Activated T-cell treated with anti-CD3 and anti-CD28 coated beads, Interleukin-2, amount 50 U/mL, for 4 hours (primary cell): Measurements from ENCODE around the gene S100A1. TPM values are rescaled to one million over a fixed set of nuclear protein-coding genes. Genes with fewer than 3 reads are reported as not detected.
"Not testable (repeated sequence)": the region's sequence is repeated elsewhere in the genome, so short reads cannot be mapped to it uniquely, and the experiment has no call there.

Source experiments
- ATAC-seq, 2 donors: fragments of 200-7000 bp; cut with Tn5 transposase; one replicate each; pipeline ENCODE4 v1.10.0; 2021
- DNase-seq: peaks from one replicate; pipeline ENCODE4 v3.0.0-alpha.2; 2020
- H3K27me3 Mint-ChIP-seq: one replicate; pipeline ENCODE4 v1.8.0; 2021; ENCODE audit warnings: low read depth, mixed read lengths
- H3K36me3 Mint-ChIP-seq: one replicate; pipeline ENCODE4 v1.8.0; 2022; ENCODE audit warnings: mixed read lengths; ENCODE audit not compliant: insufficient read depth
- H3K4me1 Mint-ChIP-seq: one replicate; pipeline ENCODE4 v1.8.0; 2021; ENCODE audit warnings: low read depth, mixed read lengths
- H3K4me3 Mint-ChIP-seq: one replicate; pipeline ENCODE4 v1.8.0; 2021; ENCODE audit warnings: mild to moderate bottlenecking, moderate library complexity, mixed read lengths
- H3K9me3 Mint-ChIP-seq: one replicate; pipeline ENCODE4 v1.8.0; 2021; ENCODE audit warnings: mixed read lengths
- total RNA-seq, 3 donors: library from RNA; stranded (reverse); gene quantifications; one replicate each; pipeline ENCODE4 v1.2.1, GENCODE V29; 2021

The S100A1 gene
- total RNA-seq, 3 donors from 2014 or later: not detected

DNA sequence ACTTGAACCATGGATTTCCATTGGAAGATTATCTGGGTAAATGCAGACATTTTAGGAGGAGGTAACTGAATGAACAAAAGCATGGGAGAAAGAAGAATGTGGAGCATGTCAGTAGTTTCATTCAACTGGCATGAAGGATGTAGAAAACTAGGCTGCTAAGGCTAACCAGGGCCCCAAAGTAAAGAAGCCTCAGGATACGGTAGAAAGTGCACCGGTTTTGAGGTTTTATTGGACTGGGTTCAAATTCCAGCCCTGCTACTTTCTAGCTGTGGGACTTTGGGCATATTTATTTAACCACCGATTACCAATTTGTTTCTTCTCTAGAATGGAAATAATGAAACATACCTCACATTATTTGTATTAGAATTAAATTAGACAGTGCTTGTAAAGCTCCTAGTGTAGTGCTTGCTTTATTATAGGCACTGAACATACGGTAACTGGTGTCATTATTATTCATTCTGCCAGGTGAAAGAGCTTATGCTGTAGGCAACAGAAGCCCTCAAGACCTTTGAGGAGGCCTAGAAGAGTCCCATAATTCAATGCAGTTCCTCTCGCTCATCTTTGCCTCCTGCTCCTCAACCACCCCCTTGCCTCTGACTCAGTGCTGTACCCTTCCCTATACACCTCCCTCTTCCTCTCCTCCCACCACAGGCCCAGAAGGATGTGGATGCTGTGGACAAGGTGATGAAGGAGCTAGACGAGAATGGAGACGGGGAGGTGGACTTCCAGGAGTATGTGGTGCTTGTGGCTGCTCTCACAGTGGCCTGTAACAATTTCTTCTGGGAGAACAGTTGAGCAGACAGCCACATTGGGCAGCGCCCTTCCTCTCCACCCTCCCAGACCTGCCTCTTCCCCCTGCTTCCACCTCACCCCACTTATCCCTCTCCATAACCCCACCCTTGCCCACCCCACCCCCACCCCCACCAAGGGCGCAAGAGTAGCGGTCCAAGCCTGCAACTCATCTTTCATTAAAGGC lies 3.1 kb downstream of the S100A1 start:
- H3K27me3 Mint-ChIP-seq: peaks cover 6% of the 10 kb centered on the region
- peaks cover 21% of the 10 kb centered on the region for H3K4me1 Mint-ChIP-seq
- H3K4me3 Mint-ChIP-seq: no peak overlapping the region
- H3K9me3 Mint-ChIP-seq: no peaks in the 10 kb centered on the region
- peaks cover 1% of the 10 kb centered on the region for H3K36me3 Mint-ChIP-seq
- ATAC-seq: no peak
- no peak for DNase-seq

DNA sequence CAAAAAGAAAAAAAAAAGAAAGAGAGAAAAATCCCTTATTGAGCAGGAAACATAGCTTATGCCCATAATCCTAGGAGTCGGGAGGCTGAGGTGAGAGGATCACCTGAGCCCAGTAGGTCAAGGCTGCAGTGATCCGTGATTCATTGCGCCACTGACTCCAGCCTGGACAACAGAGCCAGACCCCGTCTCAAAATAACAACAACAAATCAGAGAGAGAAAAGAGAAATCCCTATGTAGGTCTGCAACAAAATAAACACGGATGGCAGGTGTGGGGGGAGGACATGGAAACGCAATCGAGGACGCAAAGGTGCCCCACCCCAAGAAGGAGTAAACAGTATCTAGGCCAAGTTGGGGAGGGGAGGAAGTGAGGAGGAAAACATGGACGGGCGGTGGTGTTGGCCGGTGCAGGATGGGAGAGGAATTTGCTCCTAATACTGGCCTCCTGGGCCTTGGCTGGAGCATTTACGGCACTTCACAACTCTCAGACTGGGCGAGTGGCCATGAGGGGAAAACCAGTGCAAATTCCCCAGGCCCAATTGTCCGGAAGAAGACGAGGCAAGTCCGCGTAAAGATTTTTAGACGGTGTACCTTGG lies 5.0 kb downstream of the S100A1 start:
- no peak for DNase-seq
- Mint-ChIP-seq H3K36me3 (peaks cover 15% of the 10 kb centered on the region), H3K27me3 (no peaks in the 10 kb centered on the region), H3K4me1 (peaks cover 34% of the 10 kb centered on the region), H3K4me3 (peak overlapping the region; percentile 92), H3K9me3 (no peaks in the 10 kb centered on the region)
- ATAC-seq: no peak

DNA sequence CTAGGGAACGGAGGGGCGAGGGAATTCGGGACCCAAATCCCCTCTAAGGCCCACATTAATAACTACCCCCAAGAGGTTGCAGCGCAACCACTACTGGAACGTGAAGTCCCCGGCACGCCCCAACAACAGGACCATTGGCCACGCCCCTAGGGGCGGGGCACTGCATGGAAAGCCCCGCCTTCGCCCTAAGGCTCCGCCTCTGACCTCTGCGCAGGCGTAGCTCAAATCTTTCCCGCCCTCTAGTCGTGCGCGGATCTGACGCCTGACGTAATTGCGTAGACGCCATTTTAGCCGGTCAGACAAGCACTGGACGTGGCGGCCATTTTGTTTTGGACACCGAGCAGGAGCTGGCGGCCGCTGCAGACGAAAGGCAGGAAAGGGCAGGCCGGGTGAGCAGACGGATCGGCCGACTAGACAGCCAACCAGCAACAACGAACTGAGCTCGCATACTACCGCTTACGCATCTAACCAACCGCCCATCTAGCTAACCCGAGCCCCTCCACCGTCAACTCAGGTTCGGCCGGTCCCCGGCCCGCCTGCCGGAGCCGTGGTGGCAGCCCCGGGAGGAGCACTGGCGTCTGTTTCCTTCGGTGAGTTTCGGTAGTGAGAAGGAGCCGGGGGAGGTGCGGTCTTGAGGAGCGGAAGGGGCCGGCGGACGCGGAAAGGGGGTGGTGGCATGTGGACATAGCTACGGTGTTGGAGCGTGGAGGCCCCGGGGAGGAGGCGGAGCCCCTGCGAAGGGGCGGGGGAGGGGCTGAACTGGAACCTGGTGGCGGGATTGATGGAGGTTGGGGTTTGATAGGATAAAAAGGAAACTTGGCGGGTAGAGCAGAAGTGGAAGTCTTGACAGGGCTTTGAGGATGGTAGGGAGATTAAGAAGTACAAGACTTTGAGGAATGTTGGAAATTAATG lies 5.8 kb downstream of the S100A1 start, which contains the start of gene CHTOP:
Gene CHTOP, plus strand, starts transcription at position 313 of the 912 bp plus-strand sequence. CDS start 2,523 bp downstream, outside the sequence.
- Mint-ChIP-seq H3K4me3 (peak within 1 kb of the TSS; percentile 92), H3K4me1 (peaks cover 34% of the 10 kb centered on the region), H3K27me3 (no peaks in the 10 kb centered on the region), H3K36me3 (peaks cover 15% of the 10 kb centered on the region), H3K9me3 (no peaks in the 10 kb centered on the region)
- ATAC-seq (peak; percentile 90 to 92), DNase-seq (peak; percentile 95)

DNA sequence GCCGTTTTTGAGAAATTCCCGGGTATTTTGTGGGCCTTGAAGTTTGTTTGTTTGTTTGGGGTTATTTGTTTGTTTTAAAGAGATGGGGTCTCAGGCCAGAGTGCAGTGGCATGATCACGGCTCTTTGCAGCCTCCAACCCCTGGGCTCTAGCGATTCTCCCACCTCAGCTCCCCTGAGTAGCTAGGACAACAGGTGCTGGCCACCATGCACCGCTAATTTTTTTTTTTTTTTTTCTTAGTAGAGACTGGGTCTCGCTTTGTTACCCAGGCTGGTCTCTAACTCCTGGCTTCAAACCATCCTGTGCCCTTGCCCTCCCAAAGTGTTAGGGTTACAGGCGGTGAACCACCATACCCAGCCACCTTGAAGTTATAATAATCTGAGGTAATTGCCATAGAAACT lies 7.6 kb downstream of the S100A1 start:
- peak overlapping the region; percentile 92 for H3K4me3 Mint-ChIP-seq
- H3K9me3 Mint-ChIP-seq: no peaks in the 10 kb centered on the region
- no peak for DNase-seq
- peaks cover 33% of the 10 kb centered on the region for H3K4me1 Mint-ChIP-seq
- peaks cover 17% of the 10 kb centered on the region for H3K36me3 Mint-ChIP-seq
- ATAC-seq: no peak
- no peaks in the 10 kb centered on the region for H3K27me3 Mint-ChIP-seq

DNA sequence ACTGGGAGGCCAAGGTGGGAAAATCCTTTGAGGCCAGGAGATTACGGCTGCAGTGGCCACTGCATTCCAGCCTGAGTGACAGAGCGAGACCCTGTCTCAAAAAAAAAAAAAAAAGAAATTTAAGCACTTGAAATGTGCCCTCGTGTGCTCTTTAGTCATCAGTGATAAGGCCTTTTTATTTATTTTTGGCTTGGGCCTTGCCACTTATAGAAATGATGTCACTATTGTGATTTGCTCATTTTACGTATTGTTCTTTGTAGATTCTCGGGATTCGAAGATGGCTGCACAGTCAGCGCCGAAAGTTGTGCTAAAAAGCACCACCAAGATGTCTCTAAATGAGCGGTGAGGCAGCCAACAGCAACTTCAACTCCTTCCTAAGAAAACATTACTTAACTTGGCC lies 8.1 kb downstream of the S100A1 start:
- H3K9me3 Mint-ChIP-seq: no peaks in the 10 kb centered on the region
- peak overlapping the region; percentile 92 for H3K4me3 Mint-ChIP-seq
- peaks cover 35% of the 10 kb centered on the region for H3K4me1 Mint-ChIP-seq
- no peaks in the 10 kb centered on the region for H3K27me3 Mint-ChIP-seq
- peaks cover 21% of the 10 kb centered on the region for H3K36me3 Mint-ChIP-seq
- ATAC-seq (no peak), DNase-seq (no peak)

DNA sequence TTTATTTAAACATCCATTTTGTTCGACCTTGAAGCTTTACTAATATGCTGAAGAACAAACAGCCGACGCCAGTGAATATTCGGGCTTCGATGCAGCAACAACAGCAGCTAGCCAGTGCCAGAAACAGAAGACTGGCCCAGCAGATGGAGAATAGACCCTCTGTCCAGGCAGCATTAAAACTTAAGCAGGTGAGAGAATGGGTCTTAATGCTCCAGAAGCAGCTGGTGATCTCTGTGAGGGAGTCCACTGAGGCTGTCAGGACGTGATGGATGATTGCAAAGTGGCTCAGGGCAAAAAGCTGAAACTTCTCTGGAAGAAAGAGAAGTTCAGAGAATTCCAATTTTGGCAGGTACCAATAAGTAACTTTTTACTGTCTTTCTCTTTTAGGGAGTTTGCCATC lies 10.0 kb downstream of the S100A1 start:
- no peak for ATAC-seq
- H3K36me3 Mint-ChIP-seq: peaks cover 33% of the 10 kb centered on the region
- H3K9me3 Mint-ChIP-seq: no peaks in the 10 kb centered on the region
- H3K4me1 Mint-ChIP-seq: peaks cover 41% of the 10 kb centered on the region
- no peak overlapping the region for H3K4me3 Mint-ChIP-seq
- H3K27me3 Mint-ChIP-seq: no peaks in the 10 kb centered on the region
- DNase-seq: no peak

DNA sequence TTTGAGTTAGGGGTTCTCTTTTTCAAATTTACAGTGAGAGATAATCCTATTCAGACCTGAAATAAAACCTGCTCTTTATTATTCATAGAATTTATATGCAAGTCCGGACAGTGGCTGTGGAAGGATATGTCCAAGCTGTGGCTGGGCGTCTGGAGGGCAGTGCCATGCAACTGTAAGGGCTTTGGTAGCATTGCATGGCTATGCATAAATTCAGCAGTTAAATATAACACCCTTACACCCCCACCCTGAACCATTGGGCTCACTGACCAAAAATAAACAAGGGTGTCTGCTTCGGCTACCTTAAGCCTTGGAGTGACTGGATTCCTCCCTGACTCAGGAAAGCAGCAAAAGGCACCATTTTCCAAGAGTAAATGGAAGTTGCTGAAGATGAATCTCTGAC lies 11.0 kb downstream of the S100A1 start:
- no peak overlapping the region for H3K4me3 Mint-ChIP-seq
- peaks cover 42% of the 10 kb centered on the region for H3K36me3 Mint-ChIP-seq
- H3K4me1 Mint-ChIP-seq: peaks cover 47% of the 10 kb centered on the region

DNA sequence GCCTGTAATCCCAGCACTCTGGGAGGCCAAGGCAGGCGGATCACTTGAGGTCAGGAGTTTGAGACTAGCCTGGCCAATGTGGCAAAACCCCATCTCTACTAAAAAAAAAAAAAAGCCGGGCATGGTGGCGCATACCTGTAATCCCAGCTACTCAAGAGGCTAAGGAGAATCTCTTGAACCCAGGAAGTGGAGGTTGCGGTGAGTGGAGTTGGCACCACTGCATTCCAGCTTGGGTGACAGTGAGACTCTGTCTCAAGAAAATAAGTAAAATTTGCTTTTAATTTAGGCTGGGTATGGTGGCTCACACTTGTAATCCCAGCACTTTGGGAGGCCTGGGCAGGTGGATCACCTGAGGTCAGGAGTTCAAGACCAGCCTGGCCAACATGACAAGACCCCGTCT lies 12.0 kb downstream of the S100A1 start:
- Mint-ChIP-seq H3K4me1 (peaks cover 54% of the 10 kb centered on the region), H3K36me3 (peaks cover 48% of the 10 kb centered on the region)
- not testable (repeated sequence) for ATAC-seq, DNase-seq, H3K27me3 Mint-ChIP-seq, H3K4me3 Mint-ChIP-seq, H3K9me3 Mint-ChIP-seq

More for the DNA sequence above, 11.0 kb downstream of the S100A1 start:
- Mint-ChIP-seq H3K9me3 (no peaks in the 10 kb centered on the region), H3K27me3 (no peaks in the 10 kb centered on the region)
- ATAC-seq (no peak), DNase-seq (no peak)

DNA sequence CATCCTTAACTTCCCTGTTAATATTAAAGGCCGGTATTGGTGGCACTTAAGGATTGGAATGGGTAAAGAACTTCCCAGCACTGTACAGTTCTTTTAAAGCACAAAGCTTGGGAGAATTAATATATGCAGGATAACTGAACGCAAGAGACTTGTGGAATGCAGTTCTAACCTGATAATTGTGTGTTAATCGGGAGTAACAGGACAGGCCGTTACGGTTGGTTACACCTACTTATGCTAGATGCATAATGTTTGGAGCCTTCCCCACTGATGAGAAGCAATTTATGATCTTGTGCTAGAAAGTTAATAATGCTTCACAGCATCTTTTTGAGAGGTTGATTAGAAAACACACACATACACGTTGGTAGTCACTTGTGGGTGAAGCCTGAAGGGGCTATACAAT lies 12.6 kb downstream of the S100A1 start:
- H3K36me3 Mint-ChIP-seq: peaks cover 54% of the 10 kb centered on the region
- H3K9me3 Mint-ChIP-seq: no peaks in the 10 kb centered on the region
- DNase-seq: no peak
- H3K4me3 Mint-ChIP-seq: no peak overlapping the region
- peaks cover 58% of the 10 kb centered on the region for H3K4me1 Mint-ChIP-seq
- H3K27me3 Mint-ChIP-seq: no peaks in the 10 kb centered on the region
- no peak for ATAC-seq

DNA sequence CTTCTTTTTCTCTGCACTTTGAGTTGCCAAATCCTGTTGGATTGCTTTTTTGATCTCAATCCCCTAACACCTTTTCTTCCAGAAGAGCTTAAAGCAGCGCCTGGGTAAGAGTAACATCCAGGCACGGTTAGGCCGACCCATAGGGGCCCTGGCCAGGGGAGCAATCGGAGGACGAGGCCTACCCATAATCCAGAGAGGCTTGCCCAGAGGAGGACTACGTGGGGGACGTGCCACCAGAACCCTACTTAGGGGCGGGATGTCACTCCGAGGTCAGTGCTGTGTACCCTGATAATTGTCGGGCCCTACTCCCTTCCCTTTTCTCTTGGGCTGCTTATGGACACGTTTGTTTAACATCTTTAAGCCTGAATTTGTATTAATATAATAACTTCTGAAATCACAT lies 13.9 kb downstream of the S100A1 start:
- Mint-ChIP-seq H3K9me3 (no peaks in the 10 kb centered on the region), H3K27me3 (no peaks in the 10 kb centered on the region), H3K36me3 (peaks cover 57% of the 10 kb centered on the region), H3K4me1 (peaks cover 59% of the 10 kb centered on the region), H3K4me3 (no peak overlapping the region)
- no peak for DNase-seq
- no peak for ATAC-seq

DNA sequence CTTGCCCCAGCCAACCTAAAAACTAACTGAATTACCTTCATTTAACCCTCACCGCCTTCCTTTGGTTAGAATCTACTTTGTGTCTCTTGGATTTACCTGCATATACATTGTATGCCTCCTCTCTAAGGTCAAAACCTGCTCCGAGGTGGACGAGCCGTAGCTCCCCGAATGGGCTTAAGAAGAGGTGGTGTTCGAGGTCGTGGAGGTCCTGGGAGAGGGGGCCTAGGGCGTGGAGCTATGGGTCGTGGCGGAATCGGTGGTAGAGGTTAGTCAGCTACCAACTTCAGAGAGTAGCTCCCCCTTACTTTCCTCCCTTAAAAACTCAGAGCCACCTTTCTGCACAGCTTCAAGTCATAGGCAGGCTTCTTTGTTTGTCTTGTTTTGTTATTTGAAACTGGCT lies 14.9 kb downstream of the S100A1 start:
- Mint-ChIP-seq H3K4me1 (peaks cover 58% of the 10 kb centered on the region), H3K27me3 (no peaks in the 10 kb centered on the region), H3K9me3 (no peaks in the 10 kb centered on the region), H3K4me3 (no peak overlapping the region), H3K36me3 (peaks cover 55% of the 10 kb centered on the region)
- ATAC-seq (no peak), DNase-seq (no peak)

DNA sequence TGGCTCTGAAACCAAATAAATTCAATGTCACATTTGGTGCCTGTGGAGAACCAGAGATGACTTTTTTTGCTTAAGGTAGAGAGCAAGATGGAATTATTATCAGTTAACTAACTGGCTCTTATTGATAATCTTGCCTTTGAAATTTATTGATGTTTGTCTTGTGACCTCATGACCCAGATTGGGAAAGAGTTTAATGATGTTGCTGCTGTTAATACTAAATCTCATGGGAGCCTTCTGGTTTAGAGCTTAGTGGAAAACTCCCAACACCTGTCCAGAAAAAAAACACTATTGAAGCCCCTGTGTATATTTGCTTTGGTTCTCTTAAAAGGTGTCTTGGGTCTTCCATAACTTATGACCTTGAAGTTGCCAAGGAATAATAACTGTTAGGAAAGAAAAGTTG lies 15.6 kb downstream of the S100A1 start:
- Mint-ChIP-seq H3K9me3 (no peaks in the 10 kb centered on the region), H3K36me3 (peaks cover 55% of the 10 kb centered on the region), H3K4me3 (no peak overlapping the region), H3K27me3 (no peaks in the 10 kb centered on the region), H3K4me1 (peaks cover 62% of the 10 kb centered on the region)
- ATAC-seq (no peak), DNase-seq (no peak)

DNA sequence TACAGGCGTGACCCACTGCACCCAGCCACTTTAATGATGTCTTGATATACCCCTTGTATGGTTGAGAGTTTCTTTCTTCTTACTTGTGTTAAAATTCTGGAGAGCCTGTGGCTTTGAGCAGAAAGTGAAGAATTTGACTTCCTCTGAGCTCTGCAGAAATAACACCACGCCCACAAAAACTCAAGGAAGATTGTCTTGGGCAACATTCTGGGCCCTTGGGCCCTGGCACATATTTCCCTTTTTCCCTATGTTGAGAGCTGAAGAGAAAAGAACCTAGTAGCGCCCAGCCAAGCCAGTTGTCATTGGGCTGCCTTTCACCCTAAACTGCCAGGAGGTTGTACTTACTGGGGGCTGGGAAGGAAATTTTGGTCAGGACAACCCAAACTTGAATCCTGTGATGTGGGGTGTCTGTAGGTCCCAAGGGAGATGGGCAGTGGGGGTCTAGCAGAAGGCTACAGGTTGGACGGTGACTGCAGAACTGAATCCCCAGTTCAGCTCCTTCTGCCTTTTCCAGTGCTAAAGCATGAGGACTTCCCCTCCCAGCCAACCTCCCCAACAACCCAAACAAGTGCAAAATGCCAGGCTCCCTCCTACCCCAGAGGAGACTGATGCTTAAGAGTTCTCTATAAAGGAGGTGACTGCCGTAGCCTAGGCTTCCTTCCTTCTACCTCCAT lies 18.6 kb downstream of the S100A1 start:
- Mint-ChIP-seq H3K4me1 (peaks cover 65% of the 10 kb centered on the region), H3K36me3 (peaks cover 45% of the 10 kb centered on the region), H3K27me3 (no peaks in the 10 kb centered on the region)

DNA sequence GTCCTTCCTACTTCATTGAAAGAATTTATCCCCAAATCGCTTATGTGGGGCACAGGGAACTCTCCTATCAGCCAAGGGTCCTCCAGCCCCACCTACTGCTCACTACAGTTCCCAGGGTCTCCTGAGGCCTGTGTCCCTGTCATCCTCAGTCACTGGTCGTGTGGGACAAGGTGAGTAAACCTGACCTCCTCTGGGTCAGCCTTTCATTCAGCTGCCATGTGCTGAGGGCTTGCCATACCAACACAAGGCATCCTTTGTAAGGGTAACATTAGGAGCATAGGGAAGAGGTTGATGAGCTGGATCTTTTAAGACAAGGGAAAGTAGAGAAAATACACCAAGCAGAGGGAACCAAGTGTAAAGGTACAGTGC lies 19.1 kb downstream of the S100A1 start:
- ATAC-seq: no peak
- Mint-ChIP-seq H3K4me3 (no peak overlapping the region), H3K9me3 (no peaks in the 10 kb centered on the region), H3K27me3 (no peaks in the 10 kb centered on the region), H3K36me3 (peaks cover 40% of the 10 kb centered on the region), H3K4me1 (peaks cover 61% of the 10 kb centered on the region)
- DNase-seq: no peak

More for the DNA sequence above, 18.6 kb downstream of the S100A1 start:
- H3K9me3 Mint-ChIP-seq: no peaks in the 10 kb centered on the region
- DNase-seq: no peak
- H3K4me3 Mint-ChIP-seq: no peak overlapping the region
- ATAC-seq: no peak
